MCF 10A (cell line): Measurements from ENCODE around the gene ASTN2. TPM values are rescaled to one million over a fixed set of nuclear protein-coding genes. Genes with fewer than 3 reads are reported as not detected.

Experiments
- BruUV-seq: library from RNA; stranded (reverse); fragments of 400-500 nt; replicated peaks from 2 replicates; lab custom pipeline; 2021; lab: Mats Ljungman, UMichigan
- CTCF ChIA-PET: fragments of 300-600 bp; sonication (Branson Sonifier 250); formaldehyde crosslinking; extraction: SDS; loops from one replicate; lab custom pipeline; 2021; ENCODE audit warnings: antibody characterized with exemption, inconsistent platforms; lab: Yijun Ruan, JAX
- POLR2A ChIA-PET: fragments of 300-600, 350-650 bp; sonication (Branson Sonifier 250); formaldehyde crosslinking; extraction: SDS; loops from one replicate; lab custom pipeline; 2020; ENCODE audit warnings: antibody characterized with exemption, inconsistent platforms; lab: Yijun Ruan, JAX
- DNase-seq: peaks from one replicate; pipeline ENCODE4 v3.0.0-alpha.2; 2018; ENCODE audit not compliant: unreplicated experiment
- H3K27ac Mint-ChIP-seq: one replicate; pipeline ENCODE4 v1.8.0; 2022; ENCODE audit warnings: mild to moderate bottlenecking, low read depth, mixed read lengths; ENCODE audit not compliant: unreplicated experiment
- H3K27me3 Mint-ChIP-seq: one replicate; pipeline ENCODE4 v1.8.0; 2022; ENCODE audit warnings: mixed read lengths; ENCODE audit not compliant: insufficient read depth, unreplicated experiment
- H3K36me3 Mint-ChIP-seq: one replicate; pipeline ENCODE4 v1.8.0; 2022; ENCODE audit warnings: mild to moderate bottlenecking, moderate library complexity, mixed read lengths; ENCODE audit not compliant: insufficient read depth, unreplicated experiment
- H3K4me1 Mint-ChIP-seq: one replicate; pipeline ENCODE4 v1.8.0; 2022; ENCODE audit warnings: mixed read lengths; ENCODE audit not compliant: insufficient read depth, unreplicated experiment
- H3K4me3 Mint-ChIP-seq: one replicate; pipeline ENCODE4 v1.8.0; 2022; ENCODE audit warnings: mild to moderate bottlenecking, moderate library complexity, mixed read lengths; ENCODE audit not compliant: unreplicated experiment
- H3K9me3 Mint-ChIP-seq: one replicate; pipeline ENCODE4 v1.8.0; 2022; ENCODE audit warnings: mixed read lengths; ENCODE audit not compliant: unreplicated experiment
- intact Hi-C: fragments of 100-400 bp; cut with micrococcal nuclease; formaldehyde crosslinking; loops from 2 replicates; pipeline ENCODE4 v1.14.1; 2022
- total RNA-seq: library from RNA; stranded (reverse); gene quantifications from 2 replicates; pipeline ENCODE4 v1.2.3, GENCODE V29; 2022
- TF ChIP-seq, protein P1 (sequence below): fragments of 200-600 bp; IDR thresholded peaks from one replicate; pipeline ENCODE4 v1.8.0; 2022; ENCODE audit warnings: antibody characterized with exemption, mild to moderate bottlenecking; ENCODE audit not compliant: unreplicated experiment

Gene ASTN2
- total RNA-seq, 1 experiment from 2014 or later, result 1.8 TPM

DNA sequence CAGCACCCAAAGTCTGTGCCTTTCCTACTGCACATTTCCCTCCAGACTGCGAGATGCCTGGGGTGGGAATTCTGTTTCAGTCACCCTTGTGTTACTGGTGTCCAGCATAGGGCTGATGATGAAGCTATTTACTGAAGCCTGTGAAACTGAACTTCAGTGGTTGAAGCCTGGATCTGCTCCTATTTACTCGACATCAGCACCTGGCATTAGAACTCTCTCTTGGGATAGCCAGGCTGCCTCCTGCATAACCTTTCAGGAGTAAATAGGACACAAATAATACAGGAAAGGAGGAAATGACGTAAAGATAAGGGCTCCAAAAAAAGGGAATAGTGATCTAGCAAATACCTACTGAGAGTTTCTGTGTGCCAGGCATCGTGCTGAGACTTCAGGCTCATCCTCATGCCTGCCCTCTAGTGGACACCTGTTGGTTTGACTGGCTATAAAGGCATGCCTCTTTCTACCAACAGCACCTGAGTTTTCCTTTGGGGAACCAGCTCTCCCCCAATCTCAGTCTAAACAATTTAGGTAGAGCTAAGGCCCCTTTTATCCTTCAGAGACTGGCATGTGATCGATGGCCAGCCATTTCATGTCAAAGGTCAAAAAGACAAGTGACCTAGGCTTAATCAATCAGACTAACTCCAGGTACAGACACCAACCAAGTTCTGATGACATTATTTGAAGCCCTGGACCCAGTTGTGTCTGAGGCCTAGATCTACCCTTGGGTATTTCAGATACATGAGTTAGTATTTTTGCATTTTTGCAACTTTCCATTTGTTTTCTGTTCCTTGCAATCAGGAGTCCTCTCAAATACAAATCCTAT lies 919.8 kb downstream of the ASTN2 start:
- no peaks in the 10 kb centered on the region for H3K27me3 Mint-ChIP-seq
- TF ChIP-seq, protein P1, sequence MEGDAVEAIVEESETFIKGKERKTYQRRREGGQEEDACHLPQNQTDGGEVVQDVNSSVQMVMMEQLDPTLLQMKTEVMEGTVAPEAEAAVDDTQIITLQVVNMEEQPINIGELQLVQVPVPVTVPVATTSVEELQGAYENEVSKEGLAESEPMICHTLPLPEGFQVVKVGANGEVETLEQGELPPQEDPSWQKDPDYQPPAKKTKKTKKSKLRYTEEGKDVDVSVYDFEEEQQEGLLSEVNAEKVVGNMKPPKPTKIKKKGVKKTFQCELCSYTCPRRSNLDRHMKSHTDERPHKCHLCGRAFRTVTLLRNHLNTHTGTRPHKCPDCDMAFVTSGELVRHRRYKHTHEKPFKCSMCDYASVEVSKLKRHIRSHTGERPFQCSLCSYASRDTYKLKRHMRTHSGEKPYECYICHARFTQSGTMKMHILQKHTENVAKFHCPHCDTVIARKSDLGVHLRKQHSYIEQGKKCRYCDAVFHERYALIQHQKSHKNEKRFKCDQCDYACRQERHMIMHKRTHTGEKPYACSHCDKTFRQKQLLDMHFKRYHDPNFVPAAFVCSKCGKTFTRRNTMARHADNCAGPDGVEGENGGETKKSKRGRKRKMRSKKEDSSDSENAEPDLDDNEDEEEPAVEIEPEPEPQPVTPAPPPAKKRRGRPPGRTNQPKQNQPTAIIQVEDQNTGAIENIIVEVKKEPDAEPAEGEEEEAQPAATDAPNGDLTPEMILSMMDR, result peak; percentile 61
- H3K27ac Mint-ChIP-seq, result no peak overlapping the region
- ChIA-PET POLR2A (no interaction called here), CTCF (interaction anchor here (0.6 to 4.3 kb wide), 46 partner anchors 8 to 1277 kb away, joined by 3 to 28 read pairs (median 4); no protein-coding TSS in a partner anchor)
- peak; percentile 61 for DNase-seq
- no peaks in the 10 kb centered on the region for H3K36me3 Mint-ChIP-seq
- intact Hi-C loops, result loop anchor here (1.0 to 10.0 kb wide), 3 partner anchors 77 to 904 kb away; no protein-coding TSS in a partner anchor
- H3K4me3 Mint-ChIP-seq, result no peak overlapping the region
- no TSS peak for BruUV-seq
- H3K9me3 Mint-ChIP-seq, result no peaks in the 10 kb centered on the region
- peaks cover 5% of the 10 kb centered on the region for H3K4me1 Mint-ChIP-seq

DNA sequence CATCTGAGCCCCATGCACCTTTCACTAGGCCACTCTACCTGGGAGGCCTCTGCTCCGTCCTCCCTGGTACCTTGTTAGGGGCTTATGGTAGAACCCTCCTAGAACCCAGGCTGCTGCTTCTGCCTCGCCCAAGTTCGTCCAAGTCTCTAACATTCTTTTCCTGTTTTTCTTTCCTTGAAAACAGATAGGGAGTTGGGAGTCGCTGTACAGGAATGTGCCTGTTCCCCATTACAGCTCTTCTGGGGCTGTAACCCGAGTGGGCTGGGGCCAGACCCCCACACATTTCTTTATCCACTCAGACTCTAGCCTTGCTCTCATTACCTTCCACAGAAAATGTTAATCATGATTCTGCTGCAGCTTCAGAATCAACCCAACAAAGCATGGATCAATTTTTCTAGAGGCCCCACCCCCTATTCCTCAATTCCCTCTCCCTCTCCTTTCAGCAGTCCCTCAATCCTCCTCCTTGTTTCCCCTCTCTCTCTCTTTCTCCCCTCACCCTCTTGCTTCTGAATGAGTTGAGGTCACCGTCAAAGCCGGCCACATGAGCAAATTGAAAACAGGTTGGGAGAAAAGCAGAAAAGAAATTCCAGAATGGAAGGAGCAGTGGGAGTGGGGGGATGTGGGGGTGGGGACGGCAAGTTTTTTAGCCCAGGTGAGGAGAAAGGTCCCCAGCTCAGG lies 921.5 kb downstream of the ASTN2 start:
- TF ChIP-seq, protein P1, result no peak
- Mint-ChIP-seq H3K4me1 (no peaks in the 10 kb centered on the region), H3K4me3 (no peak overlapping the region), H3K36me3 (no peaks in the 10 kb centered on the region), H3K9me3 (no peaks in the 10 kb centered on the region), H3K27me3 (no peaks in the 10 kb centered on the region), H3K27ac (no peak overlapping the region)
- intact Hi-C loops, result loop anchor here (10.0 kb wide), 1 partner anchor 799 kb away; no protein-coding TSS in a partner anchor
- no peak for DNase-seq
- ChIA-PET CTCF (interaction anchor here (0.6 to 4.3 kb wide), 10 partner anchors 9 to 900 kb away, joined by 3 to 28 read pairs (median 4); no protein-coding TSS in a partner anchor), POLR2A (no interaction called here)
- BruUV-seq, result no TSS peak

DNA sequence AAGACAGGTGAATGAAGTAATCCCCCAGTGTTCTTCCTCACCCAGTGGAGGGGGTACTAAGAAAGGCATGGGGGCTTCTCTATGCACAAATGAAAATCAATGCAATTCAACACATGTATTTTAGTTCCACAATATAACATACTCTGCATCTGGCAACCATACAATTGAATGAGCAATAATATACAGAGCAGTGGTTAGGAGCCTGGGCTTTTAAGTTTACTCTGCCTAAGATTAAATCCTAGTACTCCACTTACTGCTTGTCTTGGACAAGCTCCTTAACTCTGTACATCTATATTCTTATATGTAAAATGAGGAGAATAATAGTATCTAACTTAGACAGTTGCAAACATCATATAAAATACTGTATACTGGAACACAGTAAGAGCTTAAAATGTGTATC lies 923.2 kb downstream of the ASTN2 start:
- intact Hi-C loops, result loop anchor here (10.0 kb wide), 1 partner anchor 797 kb away; no protein-coding TSS in a partner anchor
- Mint-ChIP-seq H3K27me3 (no peaks in the 10 kb centered on the region), H3K4me1 (no peaks in the 10 kb centered on the region), H3K9me3 (no peaks in the 10 kb centered on the region), H3K4me3 (no peak overlapping the region), H3K27ac (no peak overlapping the region), H3K36me3 (no peaks in the 10 kb centered on the region)
- no TSS peak for BruUV-seq
- ChIA-PET POLR2A (interaction anchor here (0.6 to 0.8 kb wide), 2 partner anchors 17 to 801 kb away, joined by 3 to 4 read pairs; no protein-coding TSS in a partner anchor), CTCF (interaction anchor here (0.6 to 4.3 kb wide), 6 partner anchors 11 to 898 kb away, joined by 3 to 28 read pairs (median 3); no protein-coding TSS in a partner anchor)
- DNase-seq, result no peak
- TF ChIP-seq, protein P1, result no peak
